ENCODE results near the gene CCT5.
"Not testable (repeated sequence)": the region's sequence is repeated elsewhere in the genome, so short reads cannot be mapped to it uniquely, and the experiment has no call there.

The CCT5 gene

GRCh38 chr5:10246761-10247160, 3.3 kb upstream of the CCT5 start:
- no peak for DNase-seq (ENCODE audit: low read depth, low spot score)

DNA sequence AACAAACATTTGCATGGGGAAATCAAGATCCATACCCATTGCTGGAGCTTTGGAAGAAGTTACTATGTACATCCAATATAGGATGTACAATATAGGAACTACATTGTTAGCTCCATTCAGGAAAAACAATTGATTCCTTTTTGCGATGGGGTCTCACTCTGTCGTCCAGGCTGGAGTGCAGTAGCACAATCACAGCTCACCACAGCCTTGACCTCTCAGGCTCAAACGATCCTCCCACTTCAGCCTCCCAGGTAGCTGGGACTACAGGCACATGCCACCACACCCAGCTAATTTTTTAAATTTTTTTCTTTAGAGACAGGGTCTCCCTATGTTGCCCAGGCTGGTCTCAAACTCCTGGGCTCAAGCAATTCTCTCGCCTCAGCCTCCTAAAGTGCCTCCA, 2.9 kb upstream of the CCT5 start:
- DNase-seq (ENCODE audit: low read depth, low spot score) = not testable (repeated sequence)

- no peak for DNase-seq (ENCODE audit: low read depth, low spot score)
Observed at GRCh38 chr5:10248378-10249260, 1.5 kb upstream of the CCT5 start.

DNA sequence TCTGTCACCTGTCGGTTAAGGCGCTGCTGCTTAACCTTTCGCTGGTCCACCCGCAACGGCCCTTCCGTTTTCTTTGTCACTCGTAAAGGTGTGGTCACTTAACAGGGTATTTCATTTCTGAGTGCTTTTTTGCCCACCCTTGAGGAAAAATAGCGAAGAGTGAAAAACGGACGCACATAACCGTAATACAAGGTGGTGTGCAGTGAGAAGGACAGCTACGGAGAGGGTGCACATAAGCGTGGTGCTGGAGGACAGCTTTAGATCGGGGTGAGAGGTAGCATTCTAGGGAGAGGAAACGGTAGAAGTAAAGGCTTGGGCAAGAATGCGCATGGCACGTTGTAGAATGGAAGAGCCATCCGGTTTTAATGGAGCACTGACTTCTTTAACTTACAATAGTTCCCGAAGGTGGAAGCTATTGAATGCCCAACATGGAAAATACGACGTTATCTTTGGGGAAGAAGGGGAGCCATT, 761 bp downstream of the CCT5 start:
- no peak for DNase-seq (ENCODE audit: low read depth, low spot score)

DNA sequence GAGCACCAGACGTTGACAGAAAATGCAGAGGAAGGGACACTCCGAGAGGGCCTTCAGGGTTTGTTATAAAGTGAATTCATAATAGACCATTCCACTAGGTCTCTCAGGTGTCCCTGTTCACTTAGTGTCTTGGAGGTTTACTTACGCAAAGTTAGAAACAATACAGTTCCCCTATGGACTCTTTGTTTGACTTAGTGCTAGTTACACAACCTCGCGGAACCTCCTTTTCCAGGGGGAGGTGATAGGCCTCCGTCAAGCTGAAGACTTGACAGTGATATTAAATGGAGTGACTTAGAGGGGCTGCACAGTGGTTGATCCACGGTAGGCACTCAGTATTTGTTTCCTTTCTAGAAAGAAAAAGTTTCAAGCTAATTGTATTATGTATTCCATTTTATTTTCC, 1.3 kb downstream of the CCT5 start:
- DNase-seq (ENCODE audit: low read depth, low spot score) = no peak

- no peak for DNase-seq (ENCODE audit: low read depth, low spot score)
Observed at GRCh38 chr5:10253390-10253789, 3.3 kb downstream of the CCT5 start.

DNA sequence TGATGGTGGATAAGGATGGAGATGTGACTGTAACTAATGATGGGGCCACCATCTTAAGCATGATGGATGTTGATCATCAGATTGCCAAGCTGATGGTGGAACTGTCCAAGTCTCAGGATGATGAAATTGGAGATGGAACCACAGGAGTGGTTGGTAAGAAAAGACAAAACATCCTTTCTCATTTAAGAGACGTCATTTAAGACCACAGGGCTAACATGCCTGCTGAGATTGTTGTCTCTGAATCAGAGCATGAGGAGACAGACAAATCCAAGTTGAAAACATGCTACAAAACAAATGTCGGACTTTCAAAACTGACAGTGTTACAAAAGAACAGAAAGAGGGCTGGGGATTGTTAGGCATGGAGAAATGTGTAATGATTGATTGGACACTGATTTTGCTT, 4.6 kb downstream of the CCT5 start:
- DNase-seq (ENCODE audit: low read depth, low spot score) = no peak

GRCh38 chr5:10257870-10258269, 7.8 kb downstream of the CCT5 start:
- DNase-seq (ENCODE audit: low read depth, low spot score) = no peak

DNA sequence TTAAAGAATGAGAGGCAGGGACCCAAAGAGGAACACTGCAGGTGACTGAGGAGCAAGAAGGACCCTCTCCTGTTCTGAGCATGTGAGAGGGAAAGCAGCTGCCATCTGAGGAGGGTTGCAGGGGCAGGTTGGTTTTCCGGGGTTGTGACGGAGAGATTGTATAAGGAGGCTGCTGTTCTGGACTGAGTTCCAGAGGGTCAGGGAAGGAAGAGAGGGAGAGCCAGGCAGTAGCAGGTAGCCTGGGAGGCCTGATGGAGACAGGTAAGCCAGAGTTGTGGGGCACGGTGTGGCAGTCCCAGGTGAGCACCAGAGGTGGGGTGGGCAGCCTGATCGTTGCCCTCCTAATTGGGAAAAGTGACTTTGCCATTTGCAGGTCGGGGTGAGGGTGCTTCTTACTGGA, 9.8 kb downstream of the CCT5 start:
- DNase-seq (ENCODE audit: low read depth, low spot score) = no peak

DNA sequence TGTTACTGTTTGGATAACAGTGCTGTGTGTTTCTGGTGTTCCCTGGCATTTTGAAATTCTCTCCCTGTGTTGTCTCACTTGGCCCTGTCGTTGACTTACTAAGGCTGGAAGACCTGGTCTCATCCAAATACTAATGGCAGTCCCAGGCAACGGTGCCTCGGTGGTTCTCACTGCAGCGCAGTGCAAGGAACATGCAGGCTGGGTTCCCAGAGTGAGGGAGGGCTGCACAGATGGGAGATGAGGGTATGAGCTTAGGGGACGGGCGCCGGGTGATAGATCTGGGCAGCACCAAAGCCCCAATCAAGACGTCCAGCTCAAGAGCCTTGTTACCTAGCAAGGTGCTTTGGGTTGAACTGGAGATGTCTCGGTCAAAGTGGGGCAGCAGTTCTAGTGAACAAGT, 11.0 kb downstream of the CCT5 start:
- DNase-seq (ENCODE audit: low read depth, low spot score) = no peak

DNA sequence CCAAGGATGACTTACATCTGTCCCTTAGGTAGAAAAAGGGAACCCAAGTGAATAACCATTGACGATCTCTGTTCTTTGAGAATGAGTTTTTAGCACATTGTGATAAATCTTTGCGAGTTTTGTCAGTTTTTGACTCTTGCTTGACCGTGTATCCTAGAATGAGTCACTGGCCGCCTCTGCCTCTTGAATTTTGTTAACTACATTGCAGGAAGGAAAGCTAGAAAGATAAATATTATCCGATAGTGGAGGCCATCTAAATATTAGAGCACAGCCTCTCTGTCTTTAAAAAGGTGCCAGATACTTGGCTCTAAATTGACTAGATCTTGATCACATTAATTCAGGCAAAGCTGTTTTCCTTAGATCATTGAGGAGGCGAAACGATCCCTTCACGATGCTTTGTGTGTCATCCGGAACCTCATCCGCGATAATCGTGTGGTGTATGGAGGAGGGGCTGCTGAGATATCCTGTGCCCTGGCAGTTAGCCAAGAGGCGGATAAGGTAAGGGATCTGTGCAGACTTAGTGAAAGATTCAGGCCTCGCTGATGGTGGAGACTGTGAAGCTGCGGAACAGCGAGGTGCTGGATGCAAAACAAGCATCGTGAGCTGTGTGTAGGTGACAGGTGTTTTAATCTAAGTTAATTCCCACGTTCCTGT, 12.2 kb downstream of the CCT5 start:
- DNase-seq (ENCODE audit: low read depth, low spot score) = no peak

DNA sequence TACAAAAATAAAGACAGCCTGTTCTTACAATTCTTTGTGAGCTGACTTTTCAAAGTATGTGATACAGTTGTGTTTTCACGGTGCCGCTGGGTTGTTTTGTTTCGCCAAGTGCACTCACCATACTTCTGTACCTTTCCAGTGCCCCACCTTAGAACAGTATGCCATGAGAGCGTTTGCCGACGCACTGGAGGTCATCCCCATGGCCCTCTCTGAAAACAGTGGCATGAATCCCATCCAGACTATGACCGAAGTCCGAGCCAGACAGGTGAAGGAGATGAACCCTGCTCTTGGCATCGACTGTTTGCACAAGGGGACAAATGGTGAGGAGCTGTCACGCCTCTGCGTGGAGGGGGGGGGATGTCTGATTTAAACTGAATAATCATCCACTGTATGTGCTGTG, 12.9 kb downstream of the CCT5 start:
- no peak for DNase-seq (ENCODE audit: low read depth, low spot score)

DNA sequence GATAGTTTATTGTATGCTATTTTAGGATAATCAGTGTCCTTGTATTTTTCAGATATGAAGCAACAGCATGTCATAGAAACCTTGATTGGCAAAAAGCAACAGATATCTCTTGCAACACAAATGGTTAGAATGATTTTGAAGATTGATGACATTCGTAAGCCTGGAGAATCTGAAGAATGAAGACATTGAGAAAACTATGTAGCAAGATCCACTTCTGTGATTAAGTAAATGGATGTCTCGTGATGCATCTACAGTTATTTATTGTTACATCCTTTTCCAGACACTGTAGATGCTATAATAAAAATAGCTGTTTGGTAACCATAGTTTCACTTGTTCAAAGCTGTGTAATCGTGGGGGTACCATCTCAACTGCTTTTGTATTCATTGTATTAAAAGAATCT, 14.5 kb downstream of the CCT5 start:
- DNase-seq (ENCODE audit: low read depth, low spot score) = no peak

GRCh38 chr5:10265245-10266109, 15.4 kb downstream of the CCT5 start:
- no peak for DNase-seq (ENCODE audit: low read depth, low spot score)

DNA sequence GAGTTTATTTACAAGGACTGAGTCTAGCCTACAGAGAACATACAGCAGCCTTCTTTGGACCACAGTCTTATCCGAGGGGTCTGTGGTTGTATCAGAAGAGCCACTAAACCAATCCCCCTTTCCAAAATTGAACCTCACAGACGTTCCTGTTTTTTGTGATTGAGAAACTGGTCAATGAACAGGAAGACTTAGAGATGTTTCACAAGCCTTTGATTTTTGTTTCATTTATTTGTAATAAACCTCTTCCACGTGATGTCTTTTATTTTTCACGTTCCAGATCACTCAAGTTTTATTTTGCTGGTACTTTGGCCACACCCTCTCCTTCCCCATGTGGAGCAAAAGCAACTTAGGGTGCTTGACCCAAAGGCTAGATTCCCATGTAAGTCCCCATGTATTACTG, 16.1 kb downstream of the CCT5 start:
- DNase-seq (ENCODE audit: low read depth, low spot score) = no peak

- no peak for DNase-seq (ENCODE audit: low read depth, low spot score)
Observed at GRCh38 chr5:10266839-10267238, 16.8 kb downstream of the CCT5 start.

DNA sequence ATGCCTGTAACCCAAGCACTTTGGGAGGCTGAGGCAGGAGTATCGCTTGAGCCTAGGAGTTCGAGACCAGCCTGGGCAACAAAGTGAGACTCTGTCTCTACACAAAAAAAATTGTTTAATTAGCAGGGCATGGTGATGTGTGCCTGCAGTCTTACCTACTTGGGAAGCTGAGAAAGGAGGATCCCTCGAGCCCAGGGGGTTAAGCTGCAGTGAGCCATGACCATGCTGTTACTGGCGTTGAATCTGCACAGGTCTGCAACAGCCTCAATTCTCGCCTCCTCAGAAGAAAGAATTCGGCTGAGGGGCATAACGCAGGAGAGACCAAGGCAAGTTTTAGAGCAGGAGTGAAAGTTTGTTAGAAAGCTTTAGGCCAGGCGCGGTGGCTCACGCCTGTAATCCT, 18.0 kb downstream of the CCT5 start:
- DNase-seq (ENCODE audit: low read depth, low spot score) = no peak

DNA sequence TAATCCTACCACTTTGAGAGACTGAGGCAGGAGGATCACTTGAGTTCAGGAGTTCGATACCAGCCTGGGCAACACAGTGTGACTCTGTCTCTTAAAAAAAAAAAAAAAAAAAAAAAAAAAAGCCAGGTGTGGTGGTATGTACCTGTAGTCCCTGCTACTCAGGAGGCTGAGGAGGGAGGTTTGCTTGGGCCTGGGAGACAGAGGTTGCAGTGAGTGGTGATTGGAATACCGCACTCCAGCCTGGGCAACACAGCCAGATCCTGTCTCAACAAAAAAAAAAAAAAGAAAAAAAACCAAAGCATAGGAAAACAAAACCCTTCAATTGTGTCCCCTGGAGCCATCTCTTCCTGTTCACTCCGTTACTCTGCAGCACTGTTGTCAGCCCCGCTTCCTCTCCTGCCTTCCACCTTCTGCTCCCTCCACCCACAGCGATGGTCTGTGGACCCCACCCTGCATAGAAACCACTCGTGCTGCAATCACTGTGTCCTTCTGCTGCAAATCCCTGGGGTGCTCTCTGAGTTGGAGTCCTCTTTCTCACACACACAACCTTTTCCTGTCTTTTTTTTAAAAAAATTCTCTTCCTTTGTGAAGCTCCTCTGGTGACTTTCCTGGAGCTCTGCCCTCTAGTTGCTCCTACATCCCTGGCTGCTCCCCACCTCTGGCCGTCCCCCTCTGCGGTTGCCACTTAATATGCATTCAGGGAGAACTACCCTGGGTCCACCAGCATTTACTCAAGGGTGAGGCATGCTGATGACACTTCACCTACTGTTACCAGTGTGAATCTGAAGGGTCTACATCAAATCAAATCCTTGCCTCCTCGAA, 22.2 kb downstream of the CCT5 start:
- no peak for DNase-seq (ENCODE audit: low read depth, low spot score)

DNA sequence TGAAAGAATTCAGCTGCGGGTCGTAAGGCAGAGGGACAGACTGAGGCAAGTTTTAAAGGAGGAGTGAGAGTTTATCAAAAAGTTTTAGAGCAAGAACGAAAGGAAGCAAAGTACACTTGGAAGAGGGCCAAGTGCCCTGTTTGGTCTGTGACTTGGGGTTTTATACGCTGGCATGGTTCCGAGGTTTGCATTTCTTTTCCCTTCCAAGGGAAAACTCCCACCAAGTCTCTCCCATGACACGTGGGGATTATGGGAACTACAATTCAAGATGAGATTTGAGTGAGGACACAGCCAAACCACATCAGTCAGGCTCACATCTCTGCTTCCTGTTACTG, 22.8 kb downstream of the CCT5 start:
- DNase-seq (ENCODE audit: low read depth, low spot score) = not testable (repeated sequence)

DNA sequence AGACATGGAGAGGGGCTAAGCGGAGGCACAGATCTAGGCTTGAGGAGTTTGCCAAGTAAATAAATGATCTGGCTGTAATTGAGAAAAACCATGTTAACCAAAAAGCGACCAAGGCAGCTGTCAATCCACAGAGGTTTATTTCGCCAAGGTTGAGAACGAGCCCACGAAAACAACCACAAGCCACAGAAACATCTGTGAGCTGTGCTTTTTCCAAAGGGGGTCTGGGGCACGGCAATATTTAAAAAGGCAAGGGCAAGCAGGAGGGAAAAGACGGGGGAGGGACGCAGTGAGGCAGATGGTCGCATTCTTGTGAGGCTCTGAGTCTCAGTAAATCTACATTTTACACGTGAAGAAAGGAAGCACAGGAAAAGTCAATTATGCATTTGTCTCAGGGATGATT, 25.4 kb downstream of the CCT5 start:
- no peak for DNase-seq (ENCODE audit: low read depth, low spot score)

DNA sequence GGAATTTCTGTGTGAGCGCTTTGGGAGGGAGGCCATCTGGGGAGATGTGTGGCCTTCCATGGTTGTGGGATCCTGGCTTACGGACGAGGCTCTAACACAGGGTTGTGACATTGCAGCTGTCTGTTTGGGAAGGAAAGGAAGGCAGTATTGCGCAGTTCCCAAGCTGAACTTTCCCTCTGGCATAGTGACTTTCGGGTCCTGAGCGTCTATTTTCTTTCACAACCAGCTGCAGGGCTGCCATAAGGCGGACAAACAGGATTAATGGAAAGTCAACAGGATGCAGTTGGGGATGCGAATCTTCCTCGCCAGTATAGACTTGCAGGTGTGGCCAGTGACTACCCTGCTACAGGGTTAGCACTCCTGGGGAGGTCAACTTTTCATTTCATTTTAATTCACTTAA, 25.9 kb downstream of the CCT5 start:
- DNase-seq (ENCODE audit: low read depth, low spot score) = no peak

Measured in smooth muscle cell of the brain vasculature (primary cell).